ENCODE data around the gene CAPN2.

DNA sequence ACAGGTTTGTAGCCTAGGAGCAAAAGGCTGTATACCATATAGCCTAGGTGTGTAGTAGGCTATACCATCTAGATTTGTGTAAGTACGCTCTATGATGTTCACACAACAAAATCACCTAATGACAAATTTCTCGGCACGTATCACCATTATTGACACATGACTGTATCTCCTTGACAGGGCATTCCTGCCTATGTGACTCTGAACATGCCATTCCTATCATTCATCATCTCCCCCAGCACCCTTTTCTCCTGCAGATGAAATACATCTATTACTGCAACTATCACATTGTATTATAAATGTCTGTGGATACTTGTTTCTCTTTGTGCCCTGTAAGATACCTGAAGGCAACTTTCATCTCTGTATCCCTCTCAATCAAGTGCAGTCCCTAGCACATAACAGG lies 103.5 kb downstream of the CAPN2 start:
- TF ChIP-seq, protein P1, sequence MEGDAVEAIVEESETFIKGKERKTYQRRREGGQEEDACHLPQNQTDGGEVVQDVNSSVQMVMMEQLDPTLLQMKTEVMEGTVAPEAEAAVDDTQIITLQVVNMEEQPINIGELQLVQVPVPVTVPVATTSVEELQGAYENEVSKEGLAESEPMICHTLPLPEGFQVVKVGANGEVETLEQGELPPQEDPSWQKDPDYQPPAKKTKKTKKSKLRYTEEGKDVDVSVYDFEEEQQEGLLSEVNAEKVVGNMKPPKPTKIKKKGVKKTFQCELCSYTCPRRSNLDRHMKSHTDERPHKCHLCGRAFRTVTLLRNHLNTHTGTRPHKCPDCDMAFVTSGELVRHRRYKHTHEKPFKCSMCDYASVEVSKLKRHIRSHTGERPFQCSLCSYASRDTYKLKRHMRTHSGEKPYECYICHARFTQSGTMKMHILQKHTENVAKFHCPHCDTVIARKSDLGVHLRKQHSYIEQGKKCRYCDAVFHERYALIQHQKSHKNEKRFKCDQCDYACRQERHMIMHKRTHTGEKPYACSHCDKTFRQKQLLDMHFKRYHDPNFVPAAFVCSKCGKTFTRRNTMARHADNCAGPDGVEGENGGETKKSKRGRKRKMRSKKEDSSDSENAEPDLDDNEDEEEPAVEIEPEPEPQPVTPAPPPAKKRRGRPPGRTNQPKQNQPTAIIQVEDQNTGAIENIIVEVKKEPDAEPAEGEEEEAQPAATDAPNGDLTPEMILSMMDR (IDR thresholded peaks at IDR 0.05), result no peak
- TF ChIP-seq POLR2A (IDR thresholded peaks at IDR 0.05) (no peak), EP300 (IDR thresholded peaks at IDR 0.05; ENCODE audit: low read depth) (no peak), POLR2AphosphoS5 (IDR thresholded peaks at IDR 0.05) (no peak)
